RWPE1 (cell line): Measurements from ENCODE around the gene DMKN.

ENCODE experiments used
- CTCF ChIA-PET: fragments of 350-600 bp; sonication (Branson Sonifier 250); formaldehyde crosslinking; extraction: SDS; loops from one replicate; lab custom pipeline; 2021; lab: Yijun Ruan, JAX
- POLR2A ChIA-PET: fragments of 400-600 bp; formaldehyde crosslinking; extraction: SDS; loops from one replicate; lab custom pipeline; 2020; ENCODE audit warnings: antibody characterized with exemption; ENCODE audit not compliant: low non-redundant PET; lab: Yijun Ruan, JAX
- DNase-seq: peaks from one replicate; pipeline ENCODE4 v3.0.0; 2012; ENCODE audit warnings: low spot score
- H3K27ac ChIP-seq: fragments of 450-650 bp; 2 replicates; pipeline ENCODE4 v1.5.1; 2017
- TF ChIP-seq, protein P1 (sequence below): fragments of 450-650 bp; conservative IDR thresholded peaks from 2 replicates; pipeline ENCODE4 v1.5.1; 2017; ENCODE audit warnings: low read depth, mild to moderate bottlenecking

DMKN gene

GRCh38 chr19:35529241-35530218 is 16.1 kb upstream of the DMKN start:
- ChIA-PET CTCF (interaction anchor here (1.5 kb wide), 1 partner anchor 19 kb away, joined by 4 read pairs; no protein-coding TSS in a partner anchor), POLR2A (no interaction called here)
- H3K27ac ChIP-seq, result no peak overlapping the region
- TF ChIP-seq, protein P1, sequence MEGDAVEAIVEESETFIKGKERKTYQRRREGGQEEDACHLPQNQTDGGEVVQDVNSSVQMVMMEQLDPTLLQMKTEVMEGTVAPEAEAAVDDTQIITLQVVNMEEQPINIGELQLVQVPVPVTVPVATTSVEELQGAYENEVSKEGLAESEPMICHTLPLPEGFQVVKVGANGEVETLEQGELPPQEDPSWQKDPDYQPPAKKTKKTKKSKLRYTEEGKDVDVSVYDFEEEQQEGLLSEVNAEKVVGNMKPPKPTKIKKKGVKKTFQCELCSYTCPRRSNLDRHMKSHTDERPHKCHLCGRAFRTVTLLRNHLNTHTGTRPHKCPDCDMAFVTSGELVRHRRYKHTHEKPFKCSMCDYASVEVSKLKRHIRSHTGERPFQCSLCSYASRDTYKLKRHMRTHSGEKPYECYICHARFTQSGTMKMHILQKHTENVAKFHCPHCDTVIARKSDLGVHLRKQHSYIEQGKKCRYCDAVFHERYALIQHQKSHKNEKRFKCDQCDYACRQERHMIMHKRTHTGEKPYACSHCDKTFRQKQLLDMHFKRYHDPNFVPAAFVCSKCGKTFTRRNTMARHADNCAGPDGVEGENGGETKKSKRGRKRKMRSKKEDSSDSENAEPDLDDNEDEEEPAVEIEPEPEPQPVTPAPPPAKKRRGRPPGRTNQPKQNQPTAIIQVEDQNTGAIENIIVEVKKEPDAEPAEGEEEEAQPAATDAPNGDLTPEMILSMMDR, result no peak
- DNase-seq, result no peak

DNA sequence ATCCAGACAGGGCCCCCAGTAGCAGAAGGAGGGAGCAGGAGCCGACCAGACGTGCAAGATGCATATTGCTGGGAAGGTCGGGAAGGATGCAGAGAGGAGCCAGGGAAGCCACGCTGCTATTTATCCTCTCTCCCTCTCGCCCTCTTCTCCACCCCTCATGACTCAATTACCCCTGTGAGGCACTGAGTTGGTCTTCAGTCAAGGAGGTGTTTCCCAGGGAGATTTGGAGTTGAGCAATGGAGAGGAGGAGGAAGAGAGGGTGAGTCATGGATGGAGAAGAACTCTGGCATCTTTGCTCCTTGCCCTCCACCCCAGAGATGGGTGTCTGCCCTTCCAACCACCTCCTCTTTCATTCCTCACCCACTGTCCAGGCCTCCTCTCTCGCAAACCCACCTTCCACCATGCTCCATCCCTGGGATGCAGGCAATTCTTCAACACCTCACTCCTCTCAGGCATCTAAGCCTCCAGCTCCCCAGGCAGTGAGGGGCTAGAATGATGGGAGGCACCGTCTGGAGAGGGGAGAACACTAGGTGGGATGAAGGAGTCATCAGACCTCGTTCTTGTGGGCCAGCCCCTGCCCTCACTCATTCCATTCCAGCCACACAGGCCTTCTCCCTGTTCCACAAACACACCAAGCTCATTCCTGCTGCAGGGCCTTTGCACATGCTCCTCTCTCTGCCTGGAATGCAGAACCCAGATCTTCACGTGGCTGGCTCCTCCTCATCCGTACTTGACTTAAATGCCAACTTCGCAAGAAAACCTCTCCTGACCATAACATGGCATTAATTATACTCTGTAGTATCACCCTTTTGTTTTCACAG is 15.0 kb upstream of the DMKN start, which contains the start of gene SBSN:
SBSN (minus strand) TSS at position 94 of the 821 bp plus-strand sequence; CDS start at position 64, 30 bp downstream.
- no peak within 1 kb of the TSS for H3K27ac ChIP-seq
- DNase-seq, result peak; percentile 52
- TF ChIP-seq, protein P1, result no peak
- POLR2A ChIA-PET, result no interaction called here
- CTCF ChIA-PET, result interaction anchor here (1.5 kb wide), 1 partner anchor 18 kb away, joined by 4 read pairs; no protein-coding TSS in a partner anchor

- DNase-seq, result no peak
- ChIA-PET POLR2A (no interaction called here), CTCF (interaction anchor here (0.5 to 1.0 kb wide), 2 partner anchors 15 to 98 kb away, joined by 4 to 11 read pairs; no protein-coding TSS in a partner anchor)
- no peak overlapping the region for H3K27ac ChIP-seq
- TF ChIP-seq, protein P1, result no peak
Observed at GRCh38 chr19:35525873-35526272, 12.4 kb upstream of the DMKN start.

- no peak for DNase-seq
- no peak overlapping the region for H3K27ac ChIP-seq
- TF ChIP-seq, protein P1, result no peak
- ChIA-PET POLR2A (no interaction called here), CTCF (interaction anchor here (0.6 kb wide), 1 partner anchor 14 kb away, joined by 3 read pairs; no protein-coding TSS in a partner anchor)
Observed at GRCh38 chr19:35524181-35524837, 10.9 kb upstream of the DMKN start.

GRCh38 chr19:35522745-35523327 is 9.4 kb upstream of the DMKN start:
- ChIA-PET CTCF (no interaction called here), POLR2A (no interaction called here)
- DNase-seq, result no peak
- TF ChIP-seq, protein P1, result no peak
- no peak overlapping the region for H3K27ac ChIP-seq
